IMR-90 (cell line): ENCODE data around the gene PSMD14. TPM values are rescaled to one million over a fixed set of nuclear protein-coding genes. Genes with fewer than 3 reads are reported as not detected.

ENCODE experiments used
- ATAC-seq: fragments of 200-7000 bp; cut with Tn5 transposase; 2 replicates; pipeline ENCODE4 v1.9.1; 2020; ENCODE audit warnings: low read depth, mild to moderate bottlenecking, moderate library complexity
- BruUV-seq: library from RNA; stranded (reverse); fragments of 400-500 nt; replicated peaks from 2 replicates; lab custom pipeline; 2021; lab: Mats Ljungman, UMichigan
- CTCF ChIA-PET: fragments of 300-600 bp; formaldehyde crosslinking; extraction: SDS; loops from one replicate; lab custom pipeline; 2021; ENCODE audit warnings: antibody characterized with exemption; lab: Yijun Ruan, JAX
- POLR2A ChIA-PET: fragments of 300-600 bp; sonication (Branson Sonifier 250); formaldehyde crosslinking; loops from one replicate; lab custom pipeline; 2022; ENCODE audit warnings: antibody characterized with exemption; ENCODE audit not compliant: unreplicated experiment; lab: Charles Lee
- DNase-seq: peaks from one replicate; pipeline ENCODE4 v3.0.0; 2013
- H2AFZ ChIP-seq: replicated peaks from 2 replicates; pipeline ENCODE3; 2013; ENCODE audit warnings: low read length, mild to moderate bottlenecking; ENCODE audit not compliant: poor library complexity
- H2AK5ac ChIP-seq: 2 replicates; pipeline ENCODE4 v1.6.1; 2013; ENCODE audit warnings: low read depth, low read length, inconsistent platforms
- H2AK9ac ChIP-seq: replicated peaks from 2 replicates; pipeline ENCODE3; 2013; ENCODE audit warnings: mild to moderate bottlenecking, low read depth, low read length, moderate library complexity; ENCODE audit not compliant: poor library complexity
- H2BK120ac ChIP-seq: 2 replicates; pipeline ENCODE4 v1.6.1; 2013; ENCODE audit warnings: low read depth, low read length, inconsistent platforms
- H2BK15ac ChIP-seq: 3 replicates; pipeline ENCODE4 v1.6.1; 2013; ENCODE audit warnings: low read depth, low read length, inconsistent platforms
- H2BK20ac ChIP-seq: 2 replicates; pipeline ENCODE4 v1.6.1; 2013; ENCODE audit warnings: low read depth, mild to moderate bottlenecking, inconsistent platforms, low read length, moderate library complexity
- H2BK5ac ChIP-seq: 2 replicates; pipeline ENCODE4 v1.6.1; 2013; ENCODE audit warnings: mild to moderate bottlenecking, low read depth, low read length, inconsistent platforms; ENCODE audit not compliant: poor library complexity, severe bottlenecking
- H3K14ac ChIP-seq: replicated peaks from 2 replicates; pipeline ENCODE4 v1.6.1; 2013; ENCODE audit warnings: low read depth, low read length, inconsistent platforms
- H3K18ac ChIP-seq: 2 replicates; pipeline ENCODE4 v1.6.1; 2013; ENCODE audit warnings: low read depth, low read length, control low read depth
- H3K23ac ChIP-seq: 2 replicates; pipeline ENCODE4 v1.6.1; 2013; ENCODE audit warnings: low read depth, low read length, inconsistent platforms
- H3K27ac ChIP-seq: 2 replicates; pipeline ENCODE4 v1.5.1; 2013; ENCODE audit warnings: mild to moderate bottlenecking, control low read depth, low read length; ENCODE audit not compliant: insufficient read depth
- H3K27me3 ChIP-seq: 2 replicates; pipeline ENCODE4 v1.6.1; 2013; ENCODE audit warnings: low read length; ENCODE audit not compliant: control insufficient read depth, insufficient read depth
- H3K36me3 ChIP-seq: 2 replicates; pipeline ENCODE4 v1.6.1; 2013; ENCODE audit warnings: low read length, mixed read lengths; ENCODE audit not compliant: control insufficient read depth, insufficient read depth
- H3K4ac ChIP-seq: 2 replicates; pipeline ENCODE4 v1.6.1; 2013; ENCODE audit warnings: low read depth, low read length, inconsistent platforms
- H3K4me1 ChIP-seq: 2 replicates; pipeline ENCODE4 v1.6.1; 2013; ENCODE audit warnings: low read length, mixed read lengths; ENCODE audit not compliant: control insufficient read depth, insufficient read depth
- H3K4me2 ChIP-seq: 2 replicates; pipeline ENCODE4 v1.6.1; 2013; ENCODE audit warnings: low read depth, mild to moderate bottlenecking, control low read depth, low read length, moderate library complexity
- H3K4me3 ChIP-seq: 2 replicates; pipeline ENCODE4 v1.5.1; 2013; ENCODE audit warnings: low read depth, mild to moderate bottlenecking, control low read depth, low read length, moderate library complexity; ENCODE audit not compliant: insufficient read depth
- H3K56ac ChIP-seq: 2 replicates; pipeline ENCODE4 v1.6.1; 2013; ENCODE audit warnings: low read length, inconsistent platforms; ENCODE audit not compliant: insufficient read depth; ENCODE audit errors: extremely low read depth
- H3K79me1 ChIP-seq, 2 experiments: 2 replicates each; pipeline ENCODE4 v1.6.1; 2013; ENCODE audit warnings: low read length in 2 of 2, inconsistent platforms in 1 of 2, low read depth in 1 of 2
- H3K9ac ChIP-seq: 2 replicates; pipeline ENCODE4 v1.6.1; 2013; ENCODE audit warnings: low read depth, low read length, control low read depth
- H3K9me1 ChIP-seq: 2 replicates; pipeline ENCODE4 v1.6.1; 2013; ENCODE audit warnings: low read length, inconsistent platforms; ENCODE audit not compliant: insufficient read depth
- H3K9me3 ChIP-seq: 2 replicates; pipeline ENCODE4 v1.6.1; 2013; ENCODE audit warnings: low read length; ENCODE audit not compliant: control insufficient read depth, insufficient read depth
- H4K20me1 ChIP-seq: 2 replicates; pipeline ENCODE4 v1.6.1; 2013; ENCODE audit warnings: low read length, inconsistent platforms; ENCODE audit not compliant: insufficient read depth
- H4K5ac ChIP-seq: 2 replicates; pipeline ENCODE4 v1.6.1; 2013; ENCODE audit warnings: mild to moderate bottlenecking, low read depth, low read length, control low read depth
- H4K8ac ChIP-seq, 2 experiments: 2 replicates each; pipeline ENCODE4 v1.6.1; 2013; ENCODE audit warnings: low read depth in 2 of 2, low read length in 2 of 2, control low read depth in 1 of 2, inconsistent platforms in 1 of 2
- H4K91ac ChIP-seq: 2 replicates; pipeline ENCODE4 v1.6.1; 2013; ENCODE audit warnings: low read depth, low read length, inconsistent platforms; ENCODE audit not compliant: insufficient read depth
- BHLHE40 ChIP-seq: fragments of 150-350 bp; IDR thresholded peaks from 2 replicates; pipeline ENCODE4 v1.6.1; 2016; ENCODE audit warnings: mild to moderate bottlenecking, low read depth, low read length
- CEBPB ChIP-seq: IDR thresholded peaks from 2 replicates; pipeline ENCODE4 v1.6.1; 2012; ENCODE audit warnings: low read depth, low read length, improper control_type of control experiment
- WGBS, 2 experiments: methylation state at CpG; one replicate each; pipeline versions ENCODE4 v1.1.5 to v1.1.7; 2013; ENCODE audit warnings: missing lambda C conversion rate in 2 of 2; ENCODE audit not compliant: insufficient read length in 1 of 2; ENCODE audit errors: extremely low coverage in 2 of 2; 5-methylcytosine and 5-hydroxymethylcytosine counted together
- dilution Hi-C: fragments of 300-500 bp; cut with HindIII; formaldehyde crosslinking; loops from one replicate; pipeline ENCODE4 v1.14.3; 2018; ENCODE audit warnings: low sequenced_read_pairs; ENCODE audit not compliant: unreplicated experiment
- in situ Hi-C: fragments of 300-500 bp; cut with MboI; formaldehyde crosslinking; loops from 3 replicates; pipeline ENCODE4 v1.14.3; 2019; ENCODE audit warnings: low sequenced_read_pairs, inconsistent platforms, mixed read lengths
- intact Hi-C: fragments of 100-400 bp; cut with micrococcal nuclease; formaldehyde crosslinking; loops from 2 replicates; pipeline ENCODE4 v1.10.0; 2022
- polyA plus RNA-seq, 3 experiments: library from polyadenylated mRNA; depleted of rRNA; stranded (reverse); fragments of >200 nt; gene quantifications; 2 replicates each; pipeline ENCODE4 v1.2.3, GENCODE V29; 2012; ENCODE audit warnings: low replicate concordance in 1 of 3
- total RNA-seq: library from RNA; depleted of rRNA; stranded (reverse); fragments of >200 nt; gene quantifications from 2 replicates; pipeline ENCODE4 v1.2.3, GENCODE V29; 2012

The PSMD14 gene
- total and polyA plus RNA-seq, 2 of the 4 experiments (the other 2 are of a cell fraction), result 59.3 to 110 TPM

DNA sequence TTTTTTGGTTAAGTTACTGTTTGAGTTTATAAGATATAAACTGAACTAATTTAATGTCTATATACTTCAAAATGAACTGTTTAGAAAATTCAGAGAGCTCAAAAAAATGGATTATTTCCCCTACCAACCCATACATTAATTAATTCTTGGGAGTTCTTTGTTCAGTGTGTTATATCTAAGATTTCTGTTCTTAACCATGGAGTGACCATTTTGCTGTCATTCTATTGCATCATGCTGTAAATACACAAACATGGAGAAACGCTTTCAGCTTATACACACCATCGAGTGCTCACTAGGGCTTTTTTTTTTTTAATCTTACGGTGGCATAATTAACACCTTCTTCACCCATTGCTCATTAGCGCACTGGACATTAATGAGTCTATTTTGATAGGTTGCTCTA is 74.5 kb downstream of the PSMD14 start:
- no peak overlapping the region for H2AK5ac ChIP-seq

More for the DNA sequence above, 74.5 kb downstream of the PSMD14 start:
- Histone ChIP-seq H4K91ac (no peak overlapping the region), H3K4me2 (no peak overlapping the region), H3K36me3 (peaks cover 2% of the 10 kb centered on the region), H4K20me1 (no peaks in the 10 kb centered on the region), H3K27ac (no peak overlapping the region), H2AK9ac (no peak overlapping the region), H3K4me1 (no peaks in the 10 kb centered on the region), H3K18ac (no peak overlapping the region), H3K27me3 (no peaks in the 10 kb centered on the region), H4K8ac (no peak overlapping the region), H3K9me1 (no peaks in the 10 kb centered on the region), H3K56ac (no peak overlapping the region), H2BK20ac (no peak overlapping the region), H3K79me1 (peaks cover 11 to 15% of the 10 kb centered on the region in 2 experiments; a peak in 2 of 4 replicates), H3K9me3 (no peaks in the 10 kb centered on the region), H2BK5ac (no peak overlapping the region), H3K4me3 (no peak overlapping the region), H2AFZ (no peak overlapping the region), H3K9ac (no peak overlapping the region), H3K4ac (no peak overlapping the region), H2BK15ac (no peak overlapping the region), H3K23ac (no peak overlapping the region), H2BK120ac (no peak overlapping the region), H3K14ac (no peak overlapping the region), H4K5ac (no peak overlapping the region)
- BruUV-seq, result no TSS peak
- in situ Hi-C loops (no loop called here), dilution Hi-C loops (no loop called here), intact Hi-C loops (no loop called here)
- no peak for DNase-seq
- no CpG with 5 or more reads among the region's 4 CpGs for WGBS, 2 experiments
- CTCF ChIA-PET, result interaction anchor here (0.6 to 1.1 kb wide), 2 partner anchors 8 to 27 kb away, joined by 3 read pairs; no protein-coding TSS in a partner anchor
- no peak for TF ChIP-seq BHLHE40
- peak; percentile 35; the same call in 1 of the 2 replicates for TF ChIP-seq CEBPB
- ATAC-seq, result no peak
- POLR2A ChIA-PET, result no interaction called here
